MM.1S (cell line): ENCODE results near the gene YJEFN3.

Source experiments
- CTCF ChIP-seq: fragments of 300-600 bp; sonication (generic); IDR thresholded peaks from 2 replicates; pipeline ENCODE4 v1.5.1; 2016; ENCODE audit warnings: antibody characterized with exemption, low read length, mixed read lengths
- EZH2 ChIP-seq: fragments of 300-600 bp; sonication (generic); optimal IDR thresholded peaks from 2 replicates; pipeline ENCODE3; 2017; ENCODE audit warnings: low read depth, mild to moderate bottlenecking, antibody characterized with exemption, low read length, mixed read lengths
- EZH2phosphoT487 ChIP-seq: fragments of 300-600 bp; sonication (generic); IDR thresholded peaks from 2 replicates; pipeline ENCODE4 v1.6.1; 2018; ENCODE audit warnings: antibody characterized with exemption, low read length

DNA sequence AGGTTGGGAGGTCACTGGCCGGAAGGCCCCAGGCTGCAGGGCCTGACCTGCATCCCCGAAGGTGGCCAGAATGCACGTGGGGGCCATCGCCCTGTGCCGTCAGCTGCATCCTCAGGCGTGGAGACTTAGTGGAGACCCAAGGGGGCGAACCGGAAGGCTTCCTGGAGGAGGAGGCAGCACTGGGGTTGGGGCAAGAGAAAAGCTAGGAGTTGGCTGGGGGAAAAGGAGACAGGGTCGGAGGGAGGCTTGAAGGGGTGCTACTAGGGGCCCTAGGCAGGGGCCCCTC is 1.4 kb upstream of the YJEFN3 start:
- TF ChIP-seq CTCF, result no peak
- no peak for TF ChIP-seq EZH2phosphoT487
- no peak for TF ChIP-seq EZH2
